Measurements from ENCODE around the gene CTIF.

The CTIF gene

DNA sequence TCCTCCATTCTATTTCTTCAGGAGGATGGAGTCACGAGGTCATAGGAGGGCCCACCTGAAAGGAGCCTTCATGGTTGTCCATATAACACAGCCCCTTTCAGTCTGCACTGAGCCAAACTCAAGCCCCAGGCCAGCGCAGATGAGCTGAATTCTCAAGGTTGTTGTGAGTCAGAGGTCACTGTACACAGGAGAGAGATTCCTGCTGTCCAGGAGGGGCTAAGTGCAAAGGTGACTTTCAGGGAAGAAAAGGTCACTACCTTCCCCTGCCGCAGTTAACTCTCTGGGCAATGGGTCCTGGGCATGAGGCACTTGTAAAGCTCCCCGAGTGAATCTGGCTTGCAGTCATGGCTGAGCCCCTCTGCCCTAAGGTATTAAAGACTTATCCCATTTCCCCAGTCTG lies 150.7 kb downstream of the CTIF start:
- no peaks in the 10 kb centered on the region for H3K9me3 ChIP-seq (ENCODE audit: severe bottlenecking)
- no peaks in the 10 kb centered on the region for H3K4me1 ChIP-seq (ENCODE audit: insufficient read depth, poor library complexity, severe bottlenecking)
- no peaks in the 10 kb centered on the region for H3K27me3 ChIP-seq (ENCODE audit: insufficient read depth, poor library complexity, severe bottlenecking)
- no peak for TF ChIP-seq CTCF (IDR thresholded peaks at IDR 0.05; ENCODE audit: poor library complexity, severe bottlenecking)
- no peak overlapping the region for H3K4me3 ChIP-seq (ENCODE audit: severe bottlenecking)
- H3K27ac ChIP-seq (ENCODE audit: poor library complexity, severe bottlenecking) = no peak overlapping the region
- ATAC-seq (ENCODE audit: low read depth) = no peak
- peaks cover 1% of the 10 kb centered on the region for H3K36me3 ChIP-seq (ENCODE audit: low read depth)
- no peak for DNase-seq (ENCODE audit: low spot score)

DNA sequence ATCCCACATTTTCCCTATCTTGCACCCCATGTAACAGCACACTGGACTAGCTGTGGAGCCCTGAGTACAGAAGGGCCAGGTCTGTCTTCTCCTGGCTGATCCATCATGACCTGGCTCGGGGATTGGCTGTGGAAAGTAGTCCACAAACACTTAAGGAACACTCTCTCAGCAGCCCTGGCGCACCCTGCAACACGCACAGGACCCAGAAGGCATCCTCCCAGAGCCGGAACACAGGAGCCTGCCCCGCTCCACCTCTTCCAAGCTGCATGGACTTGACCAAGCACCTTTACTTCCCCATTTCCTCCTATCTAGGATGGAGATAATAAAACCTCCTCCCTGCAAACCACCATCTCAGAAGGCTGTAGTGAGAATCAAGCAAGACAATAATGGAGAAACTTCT lies 151.7 kb downstream of the CTIF start:
- Histone ChIP-seq H3K36me3 (ENCODE audit: low read depth) (no peaks in the 10 kb centered on the region; the same call in 1 of the 2 replicates), H3K4me3 (ENCODE audit: severe bottlenecking) (no peak overlapping the region), H3K27me3 (ENCODE audit: insufficient read depth, poor library complexity, severe bottlenecking) (no peaks in the 10 kb centered on the region), H3K4me1 (ENCODE audit: insufficient read depth, poor library complexity, severe bottlenecking) (no peaks in the 10 kb centered on the region), H3K27ac (ENCODE audit: poor library complexity, severe bottlenecking) (no peak overlapping the region), H3K9me3 (ENCODE audit: severe bottlenecking) (no peaks in the 10 kb centered on the region)
- ATAC-seq (ENCODE audit: low read depth) (no peak), DNase-seq (ENCODE audit: low spot score) (no peak)
- TF ChIP-seq CTCF (IDR thresholded peaks at IDR 0.05; ENCODE audit: poor library complexity, severe bottlenecking) = no peak

DNA sequence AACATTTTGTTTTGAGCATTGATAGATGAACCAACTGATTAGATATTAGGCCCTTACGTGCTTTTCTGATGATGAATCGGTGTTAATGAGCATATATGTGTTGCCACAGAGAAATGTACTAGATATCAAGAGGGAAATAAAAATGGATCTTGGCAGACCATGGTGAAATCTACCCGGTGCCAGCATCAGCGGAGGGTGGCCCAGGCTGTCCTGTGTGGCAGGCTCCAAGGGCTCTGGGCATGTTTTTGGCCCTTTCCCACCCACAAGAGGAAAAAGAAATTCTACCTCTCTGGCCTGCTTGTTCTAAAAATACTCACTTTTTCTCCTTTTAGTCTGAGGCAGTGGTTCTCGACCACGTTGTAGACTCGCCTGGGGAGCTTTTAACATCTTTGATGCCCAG lies 154.2 kb downstream of the CTIF start:
- no peak overlapping the region for H3K4me3 ChIP-seq (ENCODE audit: severe bottlenecking)
- no peak overlapping the region for H3K27ac ChIP-seq (ENCODE audit: poor library complexity, severe bottlenecking)
- H3K27me3 ChIP-seq (ENCODE audit: insufficient read depth, poor library complexity, severe bottlenecking) = no peaks in the 10 kb centered on the region
- no peaks in the 10 kb centered on the region for H3K36me3 ChIP-seq (ENCODE audit: low read depth)
- no peaks in the 10 kb centered on the region for H3K9me3 ChIP-seq (ENCODE audit: severe bottlenecking)
- DNase-seq (ENCODE audit: low spot score) = no peak
- ATAC-seq (ENCODE audit: low read depth) = no peak
- TF ChIP-seq CTCF (IDR thresholded peaks at IDR 0.05; ENCODE audit: poor library complexity, severe bottlenecking) = no peak
- H3K4me1 ChIP-seq (ENCODE audit: insufficient read depth, poor library complexity, severe bottlenecking) = no peaks in the 10 kb centered on the region

DNA sequence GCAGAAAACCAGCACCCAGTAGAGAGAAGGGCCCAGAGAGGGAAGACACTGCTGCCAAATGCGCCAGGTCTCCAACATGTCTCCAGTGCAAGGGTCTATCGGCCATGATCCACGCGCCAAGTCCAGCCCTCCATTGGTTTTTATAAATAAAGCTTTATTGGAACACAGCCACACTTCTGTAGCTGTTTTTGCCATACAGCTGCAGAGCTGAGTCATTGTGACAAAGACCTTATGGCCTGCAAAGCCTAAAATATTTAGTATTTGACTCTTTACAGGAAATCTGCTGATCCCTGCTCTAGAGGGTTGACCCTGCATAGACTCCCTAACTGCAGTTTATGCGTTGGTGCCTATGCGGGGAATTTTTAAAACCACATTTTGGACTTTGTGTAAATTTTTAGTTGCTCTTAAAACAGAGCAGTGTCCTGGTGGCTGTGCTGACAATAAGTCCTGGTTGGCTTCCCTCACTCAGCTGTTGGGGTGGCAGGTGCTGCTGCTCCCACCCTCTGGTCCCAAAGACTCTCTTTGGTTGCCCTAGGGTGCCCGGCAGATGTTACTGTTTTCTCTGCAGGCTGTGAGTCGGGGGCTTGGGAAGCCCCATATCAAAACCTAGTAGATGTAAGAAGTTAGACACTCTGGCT lies 154.9 kb downstream of the CTIF start:
- Histone ChIP-seq H3K9me3 (ENCODE audit: severe bottlenecking) (no peaks in the 10 kb centered on the region), H3K4me3 (ENCODE audit: severe bottlenecking) (no peak overlapping the region), H3K36me3 (ENCODE audit: low read depth) (no peaks in the 10 kb centered on the region), H3K4me1 (ENCODE audit: insufficient read depth, poor library complexity, severe bottlenecking) (no peaks in the 10 kb centered on the region), H3K27me3 (ENCODE audit: insufficient read depth, poor library complexity, severe bottlenecking) (no peaks in the 10 kb centered on the region), H3K27ac (ENCODE audit: poor library complexity, severe bottlenecking) (no peak overlapping the region)
- no peak for TF ChIP-seq CTCF (IDR thresholded peaks at IDR 0.05; ENCODE audit: poor library complexity, severe bottlenecking)
- no peak for DNase-seq (ENCODE audit: low spot score)
- no peak for ATAC-seq (ENCODE audit: low read depth)

DNA sequence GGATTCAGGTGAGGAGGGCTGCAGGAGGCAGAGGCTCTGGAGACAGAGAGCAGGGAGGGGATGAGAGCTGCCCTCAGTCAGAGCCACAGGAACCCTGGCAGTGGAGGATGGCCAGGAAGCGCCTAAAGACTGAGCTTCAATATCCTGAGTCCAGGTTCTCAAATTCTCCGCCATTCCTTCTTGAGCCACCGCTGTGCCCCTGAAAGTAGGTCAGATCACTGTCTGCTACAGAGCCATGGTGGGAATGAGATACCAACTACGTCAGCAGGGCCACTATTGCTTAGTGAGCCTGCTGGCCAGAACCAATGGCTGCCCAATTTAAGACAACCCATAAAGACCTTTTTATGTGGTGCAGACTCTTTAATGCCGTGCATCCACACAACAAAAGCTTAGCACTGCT lies 155.5 kb downstream of the CTIF start:
- H3K36me3 ChIP-seq (ENCODE audit: low read depth) = no peaks in the 10 kb centered on the region
- DNase-seq (ENCODE audit: low spot score) (no peak), ATAC-seq (ENCODE audit: low read depth) (no peak)
- H3K4me3 ChIP-seq (ENCODE audit: severe bottlenecking) = no peak overlapping the region
- TF ChIP-seq CTCF (IDR thresholded peaks at IDR 0.05; ENCODE audit: poor library complexity, severe bottlenecking) = no peak
- H3K9me3 ChIP-seq (ENCODE audit: severe bottlenecking) = no peaks in the 10 kb centered on the region
- no peaks in the 10 kb centered on the region for H3K4me1 ChIP-seq (ENCODE audit: insufficient read depth, poor library complexity, severe bottlenecking)
- no peaks in the 10 kb centered on the region for H3K27me3 ChIP-seq (ENCODE audit: insufficient read depth, poor library complexity, severe bottlenecking)
- H3K27ac ChIP-seq (ENCODE audit: poor library complexity, severe bottlenecking) = no peak overlapping the region
